GM23338 (cell line): ENCODE data around the gene WDR44. TPM values are rescaled to one million over a fixed set of nuclear protein-coding genes. Genes with fewer than 3 reads are reported as not detected.
A peak's percentile ranks its signal among the peaks of the same experiment; 100 is the strongest.

Source experiments
- ATAC-seq: fragments of 200-7000 bp; cut with Tn5 transposase; 3 replicates; pipeline ENCODE4 v1.9.1; 2020
- DNase-seq: peaks from one replicate; pipeline ENCODE4 v3.0.0-alpha.2; 2015; ENCODE audit warnings: low spot score
- H2AFZ ChIP-seq: fragments of 200-600 bp; sonication (generic); 2 replicates; pipeline ENCODE4 v1.8.0; 2016; ENCODE audit warnings: antibody characterized with exemption, mild to moderate bottlenecking, moderate library complexity
- H3F3A ChIP-seq: fragments of 200-600 bp; sonication (generic); replicated peaks from 2 replicates; pipeline ENCODE4 v1.8.0; 2017; ENCODE audit warnings: antibody characterized with exemption, mixed run types, low read depth
- H3K27ac ChIP-seq: fragments of 200-600 bp; sonication (generic); 2 replicates; pipeline ENCODE4 v1.6.1; 2016; ENCODE audit warnings: low read depth
- H3K27me3 ChIP-seq: fragments of 200-600 bp; sonication (generic); 2 replicates; pipeline ENCODE4 v1.8.0; 2016; ENCODE audit warnings: mild to moderate bottlenecking, mixed run types, moderate library complexity; ENCODE audit not compliant: insufficient read depth
- H3K36me3 ChIP-seq: fragments of 200-600 bp; sonication (generic); 2 replicates; pipeline ENCODE4 v1.8.0; 2016; ENCODE audit warnings: mild to moderate bottlenecking; ENCODE audit not compliant: insufficient read depth
- H3K4me1 ChIP-seq: fragments of 200-600 bp; sonication (generic); 2 replicates; pipeline ENCODE4 v1.8.0; 2016; ENCODE audit warnings: mild to moderate bottlenecking, moderate library complexity; ENCODE audit not compliant: insufficient read depth
- H3K4me2 ChIP-seq: fragments of 200-600 bp; sonication (generic); 2 replicates; pipeline ENCODE4 v1.7.1; 2017; ENCODE audit warnings: mixed run types
- H3K4me3 ChIP-seq: fragments of 200-600 bp; sonication (generic); 2 replicates; pipeline ENCODE4 v1.6.1; 2016; ENCODE audit warnings: mixed run types
- H3K79me2 ChIP-seq: fragments of 200-600 bp; sonication (generic); replicated peaks from 2 replicates; pipeline ENCODE4 v1.8.0; 2017; ENCODE audit warnings: mild to moderate bottlenecking; ENCODE audit not compliant: insufficient read depth
- H3K9me2 ChIP-seq: fragments of 200-600 bp; sonication (generic); 2 replicates; pipeline ENCODE4 v1.8.0; 2017; ENCODE audit not compliant: insufficient read depth
- H4K20me1 ChIP-seq: fragments of 200-600 bp; sonication (generic); replicated peaks from 2 replicates; pipeline ENCODE4 v1.8.0; 2017; ENCODE audit warnings: mild to moderate bottlenecking; ENCODE audit not compliant: insufficient read depth
- H3K27ac Mint-ChIP-seq: 2 replicates; pipeline ENCODE4 v1.8.0; 2020; ENCODE audit warnings: inconsistent platforms, mild to moderate bottlenecking, moderate library complexity, mixed read lengths
- H3K27me3 Mint-ChIP-seq: 3 replicates; pipeline ENCODE4 v1.8.0; 2022; ENCODE audit warnings: low read depth, mild to moderate bottlenecking, moderate library complexity, mixed read lengths, inconsistent platforms; ENCODE audit not compliant: insufficient read depth, poor library complexity
- H3K36me3 Mint-ChIP-seq: 3 replicates; pipeline ENCODE4 v1.8.0; 2021; ENCODE audit warnings: low read depth, mild to moderate bottlenecking, inconsistent platforms, moderate library complexity, mixed read lengths
- H3K4me1 Mint-ChIP-seq: 3 replicates; pipeline ENCODE4 v1.8.0; 2020; ENCODE audit warnings: mild to moderate bottlenecking, inconsistent platforms, mixed read lengths
- H3K4me3 Mint-ChIP-seq: 3 replicates; pipeline ENCODE4 v1.8.0; 2021; ENCODE audit warnings: moderate library complexity, mild to moderate bottlenecking, inconsistent platforms, mixed read lengths
- H3K9me3 Mint-ChIP-seq: 3 replicates; pipeline ENCODE4 v1.8.0; 2020; ENCODE audit warnings: moderate library complexity, mild to moderate bottlenecking, inconsistent platforms, mixed read lengths
- EZH2 ChIP-seq: fragments of 200-600 bp; sonication (generic); IDR thresholded peaks from one replicate; pipeline ENCODE4 v1.8.0; 2017; ENCODE audit warnings: antibody characterized with exemption, mild to moderate bottlenecking, low read depth; ENCODE audit not compliant: unreplicated experiment
- EZH2phosphoT487 ChIP-seq: fragments of 200-600 bp; sonication (generic); IDR thresholded peaks from one replicate; pipeline ENCODE4 v1.8.1; 2018; ENCODE audit warnings: antibody characterized with exemption; ENCODE audit not compliant: unreplicated experiment
- NANOG ChIP-seq: IDR thresholded peaks from 2 replicates; pipeline ENCODE4 v1.6.1; 2016; ENCODE audit warnings: antibody characterized with exemption, borderline replicate concordance
- POLR2AphosphoS5 ChIP-seq: IDR thresholded peaks from 2 replicates; pipeline ENCODE4 v1.6.1; 2016; ENCODE audit warnings: antibody characterized with exemption, low read depth
- polyA plus RNA-seq: library from polyadenylated mRNA; unstranded; fragments of >200 nt; fragmentation: Nextera tagmentation; extraction: Ambion mirVana; gene quantifications from 2 replicates; pipeline ENCODE4 v1.2.1, GENCODE V29; 2016
- total RNA-seq: library from RNA; depleted of rRNA; stranded (reverse); fragments of >200 nt; shearing (Covaris generic); gene quantifications from 2 replicates; pipeline ENCODE4 v1.2.3, GENCODE V29; 2014
- TF ChIP-seq, protein P1 (sequence below): fragments of 250-450 bp; sonication (Bioruptor Pico); IDR thresholded peaks from 2 replicates; pipeline ENCODE4 v1.5.0; 2020; ENCODE audit warnings: mild to moderate bottlenecking, moderate library complexity
- TF ChIP-seq, protein P2 (sequence below): IDR thresholded peaks from one replicate; pipeline ENCODE4 v1.6.1; 2018; ENCODE audit warnings: antibody characterized with exemption; ENCODE audit not compliant: unreplicated experiment
- TF ChIP-seq, protein P3 (sequence below): IDR thresholded peaks from 2 replicates; pipeline ENCODE4 v1.6.1; 2016; ENCODE audit warnings: antibody characterized with exemption

Gene WDR44
- total and polyA plus RNA-seq, 2 experiments from 2014 or later = 17.5 to 21.0 TPM

- TF ChIP-seq, protein P1, sequence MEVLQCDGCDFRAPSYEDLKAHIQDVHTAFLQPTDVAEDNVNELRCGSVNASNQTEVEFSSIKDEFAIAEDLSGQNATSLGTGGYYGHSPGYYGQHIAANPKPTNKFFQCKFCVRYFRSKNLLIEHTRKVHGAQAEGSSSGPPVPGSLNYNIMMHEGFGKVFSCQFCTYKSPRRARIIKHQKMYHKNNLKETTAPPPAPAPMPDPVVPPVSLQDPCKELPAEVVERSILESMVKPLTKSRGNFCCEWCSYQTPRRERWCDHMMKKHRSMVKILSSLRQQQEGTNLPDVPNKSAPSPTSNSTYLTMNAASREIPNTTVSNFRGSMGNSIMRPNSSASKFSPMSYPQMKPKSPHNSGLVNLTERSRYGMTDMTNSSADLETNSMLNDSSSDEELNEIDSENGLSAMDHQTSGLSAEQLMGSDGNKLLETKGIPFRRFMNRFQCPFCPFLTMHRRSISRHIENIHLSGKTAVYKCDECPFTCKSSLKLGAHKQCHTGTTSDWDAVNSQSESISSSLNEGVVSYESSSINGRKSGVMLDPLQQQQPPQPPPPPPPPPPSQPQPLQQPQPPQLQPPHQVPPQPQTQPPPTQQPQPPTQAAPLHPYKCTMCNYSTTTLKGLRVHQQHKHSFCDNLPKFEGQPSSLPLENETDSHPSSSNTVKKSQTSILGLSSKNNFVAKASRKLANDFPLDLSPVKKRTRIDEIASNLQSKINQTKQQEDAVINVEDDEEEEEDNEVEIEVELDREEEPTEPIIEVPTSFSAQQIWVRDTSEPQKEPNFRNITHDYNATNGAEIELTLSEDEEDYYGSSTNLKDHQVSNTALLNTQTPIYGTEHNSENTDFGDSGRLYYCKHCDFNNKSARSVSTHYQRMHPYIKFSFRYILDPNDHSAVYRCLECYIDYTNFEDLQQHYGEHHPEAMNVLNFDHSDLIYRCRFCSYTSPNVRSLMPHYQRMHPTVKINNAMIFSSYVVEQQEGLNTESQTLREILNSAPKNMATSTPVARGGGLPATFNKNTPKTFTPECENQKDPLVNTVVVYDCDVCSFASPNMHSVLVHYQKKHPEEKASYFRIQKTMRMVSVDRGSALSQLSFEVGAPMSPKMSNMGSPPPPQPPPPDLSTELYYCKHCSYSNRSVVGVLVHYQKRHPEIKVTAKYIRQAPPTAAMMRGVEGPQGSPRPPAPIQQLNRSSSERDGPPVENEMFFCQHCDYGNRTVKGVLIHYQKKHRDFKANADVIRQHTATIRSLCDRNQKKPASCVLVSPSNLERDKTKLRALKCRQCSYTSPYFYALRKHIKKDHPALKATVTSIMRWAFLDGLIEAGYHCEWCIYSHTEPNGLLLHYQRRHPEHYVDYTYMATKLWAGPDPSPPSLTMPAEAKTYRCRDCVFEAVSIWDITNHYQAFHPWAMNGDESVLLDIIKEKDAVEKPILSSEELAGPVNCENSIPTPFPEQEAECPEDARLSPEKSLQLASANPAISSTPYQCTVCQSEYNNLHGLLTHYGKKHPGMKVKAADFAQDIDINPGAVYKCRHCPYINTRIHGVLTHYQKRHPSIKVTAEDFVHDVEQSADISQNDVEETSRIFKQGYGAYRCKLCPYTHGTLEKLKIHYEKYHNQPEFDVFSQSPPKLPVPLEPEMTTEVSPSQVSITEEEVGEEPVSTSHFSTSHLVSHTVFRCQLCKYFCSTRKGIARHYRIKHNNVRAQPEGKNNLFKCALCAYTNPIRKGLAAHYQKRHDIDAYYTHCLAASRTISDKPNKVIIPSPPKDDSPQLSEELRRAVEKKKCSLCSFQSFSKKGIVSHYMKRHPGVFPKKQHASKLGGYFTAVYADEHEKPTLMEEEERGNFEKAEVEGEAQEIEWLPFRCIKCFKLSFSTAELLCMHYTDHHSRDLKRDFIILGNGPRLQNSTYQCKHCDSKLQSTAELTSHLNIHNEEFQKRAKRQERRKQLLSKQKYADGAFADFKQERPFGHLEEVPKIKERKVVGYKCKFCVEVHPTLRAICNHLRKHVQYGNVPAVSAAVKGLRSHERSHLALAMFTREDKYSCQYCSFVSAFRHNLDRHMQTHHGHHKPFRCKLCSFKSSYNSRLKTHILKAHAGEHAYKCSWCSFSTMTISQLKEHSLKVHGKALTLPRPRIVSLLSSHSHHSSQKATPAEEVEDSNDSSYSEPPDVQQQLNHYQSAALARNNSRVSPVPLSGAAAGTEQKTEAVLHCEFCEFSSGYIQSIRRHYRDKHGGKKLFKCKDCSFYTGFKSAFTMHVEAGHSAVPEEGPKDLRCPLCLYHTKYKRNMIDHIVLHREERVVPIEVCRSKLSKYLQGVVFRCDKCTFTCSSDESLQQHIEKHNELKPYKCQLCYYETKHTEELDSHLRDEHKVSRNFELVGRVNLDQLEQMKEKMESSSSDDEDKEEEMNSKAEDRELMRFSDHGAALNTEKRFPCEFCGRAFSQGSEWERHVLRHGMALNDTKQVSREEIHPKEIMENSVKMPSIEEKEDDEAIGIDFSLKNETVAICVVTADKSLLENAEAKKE = no peak
Measured at GRCh38 chrX:118396113-118396512, 50.2 kb downstream of the WDR44 start (continued).

GRCh38 chrX:118418811-118419251, 72.9 kb downstream of the WDR44 start:
- Mint-ChIP-seq H3K27me3 (peaks cover 2% of the 10 kb centered on the region), H3K27ac (peak overlapping the region; percentile 86), H3K36me3 (peaks cover 28% of the 10 kb centered on the region), H3K4me1 (peaks cover 26% of the 10 kb centered on the region), H3K4me3 (no peak overlapping the region), H3K9me3 (no peaks in the 10 kb centered on the region; the same call in 2 of the 3 replicates)
- no peaks in the 10 kb centered on the region for H3F3A ChIP-seq
- H3K4me2 ChIP-seq = no peak overlapping the region
- H2AFZ ChIP-seq = no peak overlapping the region
- H3K79me2 ChIP-seq = no peaks in the 10 kb centered on the region
- no peak for TF ChIP-seq NANOG
- TF ChIP-seq EZH2 = no peak
- TF ChIP-seq POLR2AphosphoS5 = no peak
- no peak for TF ChIP-seq EZH2phosphoT487
- TF ChIP-seq, protein P2, sequence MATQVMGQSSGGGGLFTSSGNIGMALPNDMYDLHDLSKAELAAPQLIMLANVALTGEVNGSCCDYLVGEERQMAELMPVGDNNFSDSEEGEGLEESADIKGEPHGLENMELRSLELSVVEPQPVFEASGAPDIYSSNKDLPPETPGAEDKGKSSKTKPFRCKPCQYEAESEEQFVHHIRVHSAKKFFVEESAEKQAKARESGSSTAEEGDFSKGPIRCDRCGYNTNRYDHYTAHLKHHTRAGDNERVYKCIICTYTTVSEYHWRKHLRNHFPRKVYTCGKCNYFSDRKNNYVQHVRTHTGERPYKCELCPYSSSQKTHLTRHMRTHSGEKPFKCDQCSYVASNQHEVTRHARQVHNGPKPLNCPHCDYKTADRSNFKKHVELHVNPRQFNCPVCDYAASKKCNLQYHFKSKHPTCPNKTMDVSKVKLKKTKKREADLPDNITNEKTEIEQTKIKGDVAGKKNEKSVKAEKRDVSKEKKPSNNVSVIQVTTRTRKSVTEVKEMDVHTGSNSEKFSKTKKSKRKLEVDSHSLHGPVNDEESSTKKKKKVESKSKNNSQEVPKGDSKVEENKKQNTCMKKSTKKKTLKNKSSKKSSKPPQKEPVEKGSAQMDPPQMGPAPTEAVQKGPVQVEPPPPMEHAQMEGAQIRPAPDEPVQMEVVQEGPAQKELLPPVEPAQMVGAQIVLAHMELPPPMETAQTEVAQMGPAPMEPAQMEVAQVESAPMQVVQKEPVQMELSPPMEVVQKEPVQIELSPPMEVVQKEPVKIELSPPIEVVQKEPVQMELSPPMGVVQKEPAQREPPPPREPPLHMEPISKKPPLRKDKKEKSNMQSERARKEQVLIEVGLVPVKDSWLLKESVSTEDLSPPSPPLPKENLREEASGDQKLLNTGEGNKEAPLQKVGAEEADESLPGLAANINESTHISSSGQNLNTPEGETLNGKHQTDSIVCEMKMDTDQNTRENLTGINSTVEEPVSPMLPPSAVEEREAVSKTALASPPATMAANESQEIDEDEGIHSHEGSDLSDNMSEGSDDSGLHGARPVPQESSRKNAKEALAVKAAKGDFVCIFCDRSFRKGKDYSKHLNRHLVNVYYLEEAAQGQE = no peak
- TF ChIP-seq, protein P3, sequence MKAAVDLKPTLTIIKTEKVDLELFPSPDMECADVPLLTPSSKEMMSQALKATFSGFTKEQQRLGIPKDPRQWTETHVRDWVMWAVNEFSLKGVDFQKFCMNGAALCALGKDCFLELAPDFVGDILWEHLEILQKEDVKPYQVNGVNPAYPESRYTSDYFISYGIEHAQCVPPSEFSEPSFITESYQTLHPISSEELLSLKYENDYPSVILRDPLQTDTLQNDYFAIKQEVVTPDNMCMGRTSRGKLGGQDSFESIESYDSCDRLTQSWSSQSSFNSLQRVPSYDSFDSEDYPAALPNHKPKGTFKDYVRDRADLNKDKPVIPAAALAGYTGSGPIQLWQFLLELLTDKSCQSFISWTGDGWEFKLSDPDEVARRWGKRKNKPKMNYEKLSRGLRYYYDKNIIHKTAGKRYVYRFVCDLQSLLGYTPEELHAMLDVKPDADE = no peak
- H3K4me3 ChIP-seq = no peak overlapping the region
- H4K20me1 ChIP-seq = no peaks in the 10 kb centered on the region
- no peak overlapping the region for H3K27ac ChIP-seq
- peak; percentile 17 for DNase-seq
- no peaks in the 10 kb centered on the region for H3K4me1 ChIP-seq
- H3K36me3 ChIP-seq = no peaks in the 10 kb centered on the region
- ATAC-seq = peak; percentile 72
- H3K27me3 ChIP-seq = no peaks in the 10 kb centered on the region
- no peaks in the 10 kb centered on the region for H3K9me2 ChIP-seq
